AG04449 (cell line): ENCODE results near the gene MIR17HG.
"Not testable (repeated sequence)": the region's sequence is repeated elsewhere in the genome, so short reads cannot be mapped to it uniquely, and the experiment has no call there.

Source experiments
- CTCF ChIA-PET: fragments of 350-600 bp; formaldehyde crosslinking; extraction: SDS; loops from one replicate; lab custom pipeline; 2021; ENCODE audit warnings: antibody characterized with exemption; lab: Yijun Ruan, JAX
- POLR2A ChIA-PET: fragments of 400-600, 350-600 bp; formaldehyde crosslinking; extraction: SDS; loops from one replicate; lab custom pipeline; 2020; ENCODE audit warnings: antibody characterized with exemption, inconsistent platforms; lab: Yijun Ruan, JAX
- DNase-seq: peaks from one replicate; pipeline ENCODE4 v3.0.0-alpha.2; 2010; ENCODE audit warnings: low read depth, low spot score
- H3K4me3 ChIP-seq: 2 replicates; pipeline ENCODE4 v1.5.1; 2011; ENCODE audit warnings: low read depth, mild to moderate bottlenecking, control low read depth, low read length
- CTCF ChIP-seq: IDR thresholded peaks from one replicate; pipeline ENCODE4 v1.5.1; 2011; ENCODE audit warnings: mild to moderate bottlenecking, moderate library complexity, low read length, control low read depth, inconsistent platforms; ENCODE audit not compliant: insufficient read depth; ENCODE audit errors: missing control alignments

The MIR17HG gene

DNA sequence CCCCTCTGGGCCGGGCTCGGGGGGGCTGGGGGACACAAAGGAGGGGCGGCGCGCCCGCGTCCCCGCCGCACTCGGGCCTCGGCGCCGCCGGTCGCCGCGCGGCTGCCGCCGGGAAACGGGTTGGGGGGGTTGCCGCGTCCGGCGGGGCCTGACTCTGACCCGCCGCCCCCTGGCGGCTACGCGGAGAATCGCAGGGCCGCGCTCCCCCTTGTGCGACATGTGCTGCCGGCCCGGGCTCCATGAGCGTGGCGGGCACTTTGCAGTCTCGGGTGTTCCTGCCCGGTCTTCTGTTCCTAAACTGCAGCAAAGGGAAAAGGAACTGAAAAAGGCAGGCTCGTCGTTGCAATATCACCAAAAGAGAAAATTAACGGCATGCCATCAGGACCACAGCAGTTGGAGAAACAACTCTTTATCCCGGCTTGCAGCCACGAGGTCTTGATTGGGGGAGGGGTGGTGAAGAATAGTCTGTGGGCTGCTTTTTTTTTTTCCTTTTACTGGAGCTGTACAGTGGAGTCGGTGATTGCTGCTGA, 1.5 kb downstream of the MIR17HG start:
- TF ChIP-seq CTCF, result peak; percentile 95
- peak overlapping the region; percentile 73 for H3K4me3 ChIP-seq
- ChIA-PET CTCF (interaction anchor here (0.8 to 1.1 kb wide), 4 partner anchors 9 to 59 kb away, joined by 3 to 5 read pairs (median 4); no protein-coding TSS in a partner anchor), POLR2A (no interaction called here)
- DNase-seq, result peak; percentile 9

GRCh38 chr13:91349992-91350911, 2.8 kb downstream of the MIR17HG start:
- no peak for TF ChIP-seq CTCF
- DNase-seq, result no peak
- CTCF ChIA-PET, result interaction anchor here (0.8 to 1.1 kb wide), 3 partner anchors 8 to 37 kb away, joined by 4 to 5 read pairs (median 5); no protein-coding TSS in a partner anchor
- POLR2A ChIA-PET, result no interaction called here
- H3K4me3 ChIP-seq, result peak overlapping the region; percentile 73

- ChIA-PET CTCF (no interaction called here), POLR2A (no interaction called here)
- no peak for TF ChIP-seq CTCF
- no peak for DNase-seq
- no peak overlapping the region for H3K4me3 ChIP-seq
These were observed 3.6 kb downstream of the MIR17HG start for GRCh38 chr13:91351123-91351522.

GRCh38 chr13:91351980-91352379, 4.5 kb downstream of the MIR17HG start:
- POLR2A ChIA-PET, result no interaction called here
- no peak overlapping the region for H3K4me3 ChIP-seq
- CTCF ChIA-PET, result no interaction called here
- no peak for DNase-seq
- TF ChIP-seq CTCF, result no peak

- POLR2A ChIA-PET, DNase-seq, CTCF ChIA-PET, H3K4me3 ChIP-seq: not testable (repeated sequence)
These were observed 5.4 kb downstream of the MIR17HG start for GRCh38 chr13:91352891-91353290.

- ChIA-PET CTCF (no interaction called here), POLR2A (no interaction called here)
These were observed 6.0 kb downstream of the MIR17HG start for GRCh38 chr13:91353494-91353893.

More at GRCh38 chr13:91353494-91353893, 6.0 kb downstream of the MIR17HG start:
- DNase-seq, result no peak
- no peak overlapping the region for H3K4me3 ChIP-seq
- TF ChIP-seq CTCF, result no peak
